Left lung (tissue), 10 donors: ENCODE measurements around the gene CERCAM. TPM values are rescaled to one million over a fixed set of nuclear protein-coding genes. Genes with fewer than 3 reads are reported as not detected.

ENCODE experiments used
- ATAC-seq: fragments of 200-7000 bp; cut with Tn5 transposase; one replicate; pipeline ENCODE4 v1.9.1; 2020; ENCODE audit warnings: moderate library complexity
- DNase-seq, 4 donors: peaks; one replicate each; pipeline ENCODE4 v3.0.0-alpha.2; 2013 to 2020
- H3K27ac ChIP-seq, 2 donors: fragments of 200-600 bp; sonication (generic) in 1 of 2; one replicate each; pipeline versions ENCODE4 v1.5.0 to v1.8.0; 2020 to 2021
- H3K27me3 ChIP-seq, 2 donors: fragments of 200-600 bp; sonication (generic) in 1 of 2; one replicate each; pipeline versions ENCODE4 v1.5.0 to v1.8.0; 2020 to 2021
- H3K36me3 ChIP-seq, 2 donors: fragments of 200-600 bp; sonication (generic) in 1 of 2; one replicate each; pipeline versions ENCODE4 v1.5.0 to v1.8.0; 2020 to 2021
- H3K4me1 ChIP-seq, 2 donors: fragments of 200-600 bp; one replicate each; pipeline ENCODE4 v1.8.0; 2021
- H3K4me3 ChIP-seq, 2 donors: fragments of 200-600 bp; sonication (generic) in 1 of 2; one replicate each; pipeline versions ENCODE4 v1.5.0 to v1.8.0; 2020 to 2021; ENCODE audit warnings: mild to moderate bottlenecking in 1 of 2
- H3K9me3 ChIP-seq, 2 donors: fragments of 200-600 bp; sonication (generic) in 1 of 2; one replicate each; pipeline versions ENCODE4 v1.5.0 to v1.8.0; 2020 to 2021
- CTCF ChIP-seq, 2 donors: fragments of 200-600 bp; sonication (generic) in 1 of 2; IDR thresholded peaks; one replicate each; pipeline versions ENCODE4 v1.5.0 to v1.8.0; 2021; ENCODE audit warnings: antibody characterized with exemption in 2 of 2
- intact Hi-C, 2 donors: fragments of 100-400 bp; cut with DNase I; formaldehyde crosslinking; loops; one replicate each; pipeline versions ENCODE4 v1.11.2 to v1.14.2; 2022
- polyA plus RNA-seq, 6 donors: library from polyadenylated mRNA; unstranded; fragments of 120-200 nt; gene quantifications; one replicate each; pipeline ENCODE4 v1.2.1, GENCODE V29; 2013; ENCODE audit not compliant: insufficient read length in 6 of 6
- total RNA-seq, 2 donors: library from RNA; stranded (reverse); fragmentation: NEBNext Ultra II Directional; extraction: Animal tissue kit (Norgen Biotek cat#: 25700); gene quantifications; one replicate each; pipeline ENCODE4 v1.2.1, GENCODE V29; 2021
- donor health status: DM: no; HTN: yes; CAD: no.
- donor health status: DM: no; HTN: no; CAD: no.

The CERCAM gene
- total and polyA plus RNA-seq, 8 donors = 35.8 to 79.0 (median 46.7) TPM

- no peak overlapping the region for H3K4me3 ChIP-seq
- no peak overlapping the region for H3K27ac ChIP-seq
- ATAC-seq (peak; percentile 69), DNase-seq (no peak)
- H3K27me3 ChIP-seq = peaks cover 0 to 36% of the 10 kb centered on the region in 2 donors
- no peak for TF ChIP-seq CTCF (IDR thresholded peaks at IDR 0.05)
- peaks cover 0 to 13% of the 10 kb centered on the region in 2 donors for H3K36me3 ChIP-seq
- intact Hi-C loops = no loop called here
- H3K4me1 ChIP-seq = peaks cover 0 to 10% of the 10 kb centered on the region in 2 donors
- H3K9me3 ChIP-seq = no peaks in the 10 kb centered on the region
Observed at GRCh38 chr9:128396970-128397613, 23.6 kb upstream of the CERCAM start.

GRCh38 chr9:128397831-128398230 lies 22.8 kb upstream of the CERCAM start:
- H3K27ac ChIP-seq = no peak overlapping the region

GRCh38 chr9:128399861-128400260 lies 20.8 kb upstream of the CERCAM start:
- ATAC-seq (no peak), DNase-seq (no peak)
- intact Hi-C loops = no loop called here
- no peaks in the 10 kb centered on the region for H3K9me3 ChIP-seq
- no peak overlapping the region for H3K4me3 ChIP-seq
- peaks cover 0 to 10% of the 10 kb centered on the region in 2 donors for H3K4me1 ChIP-seq
- peaks cover 0 to 30% of the 10 kb centered on the region in 2 donors for H3K27me3 ChIP-seq
- TF ChIP-seq CTCF (IDR thresholded peaks at IDR 0.05) = no peak
- H3K27ac ChIP-seq = no peak overlapping the region
- H3K36me3 ChIP-seq = no peaks in the 10 kb centered on the region

More at GRCh38 chr9:128397831-128398230, 22.8 kb upstream of the CERCAM start:
- Histone ChIP-seq H3K9me3 (no peaks in the 10 kb centered on the region), H3K4me3 (no peak overlapping the region), H3K27me3 (peaks cover 0 to 36% of the 10 kb centered on the region in 2 donors), H3K36me3 (peaks cover 0 to 6% of the 10 kb centered on the region in 2 donors), H3K4me1 (peaks cover 0 to 10% of the 10 kb centered on the region in 2 donors)
- no peak for TF ChIP-seq CTCF (IDR thresholded peaks at IDR 0.05)
- DNase-seq (no peak), ATAC-seq (no peak)
- intact Hi-C loops = no loop called here

GRCh38 chr9:128404560-128404959 lies 16.1 kb upstream of the CERCAM start:
- Histone ChIP-seq H3K4me1 (no peaks in the 10 kb centered on the region), H3K27me3 (peaks cover 0 to 21% of the 10 kb centered on the region in 2 donors), H3K27ac (no peak overlapping the region), H3K4me3 (no peak overlapping the region), H3K36me3 (no peaks in the 10 kb centered on the region), H3K9me3 (no peaks in the 10 kb centered on the region)
- ATAC-seq (no peak), DNase-seq (no peak)
- TF ChIP-seq CTCF (IDR thresholded peaks at IDR 0.05) = no peak
- intact Hi-C loops = no loop called here

- DNase-seq (no peak), ATAC-seq (no peak)
- no peak for TF ChIP-seq CTCF (IDR thresholded peaks at IDR 0.05)
- Histone ChIP-seq H3K27ac (no peak overlapping the region), H3K36me3 (no peaks in the 10 kb centered on the region), H3K4me1 (no peaks in the 10 kb centered on the region), H3K4me3 (no peak overlapping the region), H3K27me3 (peaks cover 0 to 25% of the 10 kb centered on the region in 2 donors), H3K9me3 (no peaks in the 10 kb centered on the region)
- intact Hi-C loops = no loop called here
Observed at GRCh38 chr9:128405077-128405779, 15.4 kb upstream of the CERCAM start.
